ENCODE measurements around the gene AGPS.
"Not testable (repeated sequence)": the region's sequence is repeated elsewhere in the genome, so short reads cannot be mapped to it uniquely, and the experiment has no call there.

AGPS gene

DNA sequence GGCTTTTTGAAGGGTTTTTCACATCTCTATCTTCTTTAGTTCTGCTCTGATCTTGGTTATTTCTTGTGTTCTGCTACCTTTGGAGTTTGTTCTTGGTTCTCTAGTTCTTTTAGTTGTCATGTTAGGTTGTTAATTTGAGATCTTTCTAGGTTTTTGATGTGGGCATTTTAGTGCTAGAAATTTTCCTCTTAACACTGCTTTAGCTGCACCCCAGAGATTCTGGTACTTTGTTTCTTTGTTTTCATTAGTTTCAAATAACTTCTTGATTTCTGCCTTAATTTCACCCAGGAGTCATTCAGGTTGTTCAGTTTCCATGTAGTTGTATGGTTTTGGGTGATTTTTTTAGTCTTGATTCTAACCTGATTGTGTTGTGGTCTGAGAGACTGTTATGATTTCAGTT, 34.7 kb downstream of the AGPS start:
- H3K9me3 ChIP-seq (ENCODE audit: control insufficient read depth, insufficient read depth, low read length), result peaks cover 10% of the 10 kb centered on the region; the same call in 1 of the 2 replicates
- peaks cover 48% of the 10 kb centered on the region for H3K79me2 ChIP-seq (ENCODE audit: control insufficient read depth, low read length)
- H3F3A ChIP-seq (ENCODE audit: control insufficient read depth, insufficient read depth), result no peaks in the 10 kb centered on the region
- no peaks in the 10 kb centered on the region for H3K9me2 ChIP-seq (replicated peaks; ENCODE audit: control insufficient read depth, low read length)
- TF ChIP-seq, protein P1, sequence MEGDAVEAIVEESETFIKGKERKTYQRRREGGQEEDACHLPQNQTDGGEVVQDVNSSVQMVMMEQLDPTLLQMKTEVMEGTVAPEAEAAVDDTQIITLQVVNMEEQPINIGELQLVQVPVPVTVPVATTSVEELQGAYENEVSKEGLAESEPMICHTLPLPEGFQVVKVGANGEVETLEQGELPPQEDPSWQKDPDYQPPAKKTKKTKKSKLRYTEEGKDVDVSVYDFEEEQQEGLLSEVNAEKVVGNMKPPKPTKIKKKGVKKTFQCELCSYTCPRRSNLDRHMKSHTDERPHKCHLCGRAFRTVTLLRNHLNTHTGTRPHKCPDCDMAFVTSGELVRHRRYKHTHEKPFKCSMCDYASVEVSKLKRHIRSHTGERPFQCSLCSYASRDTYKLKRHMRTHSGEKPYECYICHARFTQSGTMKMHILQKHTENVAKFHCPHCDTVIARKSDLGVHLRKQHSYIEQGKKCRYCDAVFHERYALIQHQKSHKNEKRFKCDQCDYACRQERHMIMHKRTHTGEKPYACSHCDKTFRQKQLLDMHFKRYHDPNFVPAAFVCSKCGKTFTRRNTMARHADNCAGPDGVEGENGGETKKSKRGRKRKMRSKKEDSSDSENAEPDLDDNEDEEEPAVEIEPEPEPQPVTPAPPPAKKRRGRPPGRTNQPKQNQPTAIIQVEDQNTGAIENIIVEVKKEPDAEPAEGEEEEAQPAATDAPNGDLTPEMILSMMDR (IDR thresholded peaks at IDR 0.05; ENCODE audit: low read depth, low read length, poor library complexity, severe bottlenecking), result no peak
- no peak for TF ChIP-seq EZH2phosphoT487 (IDR thresholded peaks at IDR 0.05; ENCODE audit: borderline replicate concordance, low read length)
- no peak overlapping the region for H3K4me2 ChIP-seq (ENCODE audit: low read length)
- H3K27ac ChIP-seq (ENCODE audit: low read depth, low read length), result no peak overlapping the region
- no peaks in the 10 kb centered on the region for H3K4me1 ChIP-seq (ENCODE audit: control insufficient read depth, low read length)
- no peaks in the 10 kb centered on the region for H3K27me3 ChIP-seq (ENCODE audit: control insufficient read depth, low read length)
- H4K20me1 ChIP-seq (ENCODE audit: control insufficient read depth, insufficient read depth, low read depth, low read length), result no peaks in the 10 kb centered on the region
- H3K4me3 ChIP-seq (ENCODE audit: low read length), result no peak overlapping the region
- H3K36me3 ChIP-seq (ENCODE audit: control insufficient read depth, low read length), result peaks cover 9% of the 10 kb centered on the region

DNA sequence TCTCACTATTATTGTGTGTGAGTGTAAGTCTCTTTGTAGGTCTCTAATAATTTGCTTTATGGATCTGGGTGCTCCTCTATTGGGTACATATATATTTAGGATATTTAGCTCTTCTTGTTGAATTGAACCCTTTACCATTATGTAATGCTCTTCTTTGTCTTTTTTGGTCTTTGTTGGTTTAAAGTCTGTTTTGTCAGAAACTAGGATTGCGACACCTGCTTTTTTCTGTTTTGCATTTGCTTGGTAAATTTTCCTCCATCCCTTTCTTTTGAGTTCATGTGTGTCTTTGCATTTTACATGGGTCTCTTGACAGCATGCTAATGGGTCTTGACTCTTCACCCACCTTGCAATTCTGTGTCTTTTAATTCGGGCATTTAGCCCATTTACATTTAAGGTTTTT, 35.4 kb downstream of the AGPS start:
- H4K20me1 ChIP-seq (ENCODE audit: control insufficient read depth, insufficient read depth, low read depth, low read length); H3F3A ChIP-seq (ENCODE audit: control insufficient read depth, insufficient read depth); H3K9me2 ChIP-seq (replicated peaks; ENCODE audit: control insufficient read depth, low read length); H3K4me2 ChIP-seq (ENCODE audit: low read length); H3K4me3 ChIP-seq (ENCODE audit: low read length); H3K4me1 ChIP-seq (ENCODE audit: control insufficient read depth, low read length); H3K27ac ChIP-seq (ENCODE audit: low read depth, low read length); H3K27me3 ChIP-seq (ENCODE audit: control insufficient read depth, low read length); H3K36me3 ChIP-seq (ENCODE audit: control insufficient read depth, low read length): not testable (repeated sequence)
- Histone ChIP-seq H3K79me2 (ENCODE audit: control insufficient read depth, low read length) (peaks cover 48% of the 10 kb centered on the region), H3K9me3 (ENCODE audit: control insufficient read depth, insufficient read depth, low read length) (peaks cover 10% of the 10 kb centered on the region; the same call in 1 of the 2 replicates)

DNA sequence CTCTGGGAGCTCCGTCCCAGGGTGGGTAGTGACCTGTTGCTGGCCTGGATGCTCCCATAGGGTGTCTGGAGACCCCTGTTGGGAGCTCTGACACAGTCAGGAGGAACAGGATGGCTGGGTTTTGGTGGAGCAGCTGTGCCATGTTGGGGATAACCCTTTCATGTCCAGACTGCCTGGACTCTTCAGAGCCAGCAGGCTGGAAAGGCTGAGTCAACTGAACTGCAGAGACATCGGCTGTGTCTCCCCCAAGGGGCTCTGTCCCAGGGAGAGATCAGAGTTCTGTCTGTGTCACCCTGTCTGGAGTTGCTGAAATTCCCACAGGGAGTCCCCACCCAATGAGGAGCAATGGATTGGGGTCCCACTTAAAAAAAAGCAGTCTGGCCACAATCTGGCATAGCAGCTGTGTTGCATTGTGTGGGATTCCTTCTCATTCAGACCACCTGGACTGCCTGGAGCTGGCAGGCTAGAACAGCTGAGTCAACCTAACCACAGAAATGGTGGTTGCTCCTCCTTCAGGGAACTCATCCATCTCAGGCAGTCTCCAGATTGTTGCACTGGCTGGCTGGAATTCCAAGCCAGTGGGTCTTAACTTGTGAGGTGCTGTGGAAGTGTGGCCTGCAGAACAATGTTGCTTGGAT, 37.2 kb downstream of the AGPS start:
- Histone ChIP-seq H3K79me2 (ENCODE audit: control insufficient read depth, low read length) (peaks cover 44% of the 10 kb centered on the region), H3K27ac (ENCODE audit: low read depth, low read length) (no peak overlapping the region), H3K4me1 (ENCODE audit: control insufficient read depth, low read length) (no peaks in the 10 kb centered on the region), H3K4me2 (ENCODE audit: low read length) (no peak overlapping the region), H4K20me1 (ENCODE audit: control insufficient read depth, insufficient read depth, low read depth, low read length) (no peaks in the 10 kb centered on the region), H3K27me3 (ENCODE audit: control insufficient read depth, low read length) (no peaks in the 10 kb centered on the region), H3K36me3 (ENCODE audit: control insufficient read depth, low read length) (peaks cover 9% of the 10 kb centered on the region), H3K9me2 (replicated peaks; ENCODE audit: control insufficient read depth, low read length) (no peaks in the 10 kb centered on the region), H3F3A (ENCODE audit: control insufficient read depth, insufficient read depth) (no peaks in the 10 kb centered on the region), H3K4me3 (ENCODE audit: low read length) (no peak overlapping the region), H3K9me3 (ENCODE audit: control insufficient read depth, insufficient read depth, low read length) (peaks cover 10% of the 10 kb centered on the region; the same call in 1 of the 2 replicates)
- TF ChIP-seq, protein P1 (IDR thresholded peaks at IDR 0.05; ENCODE audit: low read depth, low read length, poor library complexity, severe bottlenecking), result no peak
- TF ChIP-seq EZH2phosphoT487 (IDR thresholded peaks at IDR 0.05; ENCODE audit: borderline replicate concordance, low read length), result no peak

DNA sequence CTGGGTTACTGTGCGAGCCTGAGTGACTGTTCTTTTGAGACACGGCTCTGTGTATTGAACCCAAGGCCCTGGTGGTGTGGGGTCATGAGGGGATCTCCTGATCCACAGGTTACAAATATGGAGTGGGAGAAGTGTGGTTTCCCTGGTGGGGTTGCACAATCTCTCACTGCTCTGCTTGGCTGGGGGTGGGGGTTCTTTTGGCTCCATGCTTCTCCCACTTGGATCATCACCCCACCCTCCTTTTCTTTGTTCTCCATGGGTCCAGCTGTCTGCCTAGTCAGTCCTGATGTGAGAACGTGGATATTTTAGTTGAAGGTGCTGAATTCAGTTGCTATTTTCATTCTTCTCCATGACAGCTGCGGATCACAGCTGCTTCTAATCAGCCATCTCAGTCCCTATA, 37.8 kb downstream of the AGPS start:
- Histone ChIP-seq H3K9me3 (ENCODE audit: control insufficient read depth, insufficient read depth, low read length) (peaks cover 10% of the 10 kb centered on the region; the same call in 1 of the 2 replicates), H4K20me1 (ENCODE audit: control insufficient read depth, insufficient read depth, low read depth, low read length) (no peaks in the 10 kb centered on the region), H3K79me2 (ENCODE audit: control insufficient read depth, low read length) (peaks cover 44% of the 10 kb centered on the region), H3K4me3 (ENCODE audit: low read length) (no peak overlapping the region), H3K27me3 (ENCODE audit: control insufficient read depth, low read length) (no peaks in the 10 kb centered on the region), H3K27ac (ENCODE audit: low read depth, low read length) (no peak overlapping the region), H3K9me2 (replicated peaks; ENCODE audit: control insufficient read depth, low read length) (no peaks in the 10 kb centered on the region), H3K4me2 (ENCODE audit: low read length) (no peak overlapping the region), H3K4me1 (ENCODE audit: control insufficient read depth, low read length) (no peaks in the 10 kb centered on the region), H3K36me3 (ENCODE audit: control insufficient read depth, low read length) (peaks cover 9% of the 10 kb centered on the region), H3F3A (ENCODE audit: control insufficient read depth, insufficient read depth) (no peaks in the 10 kb centered on the region)
- TF ChIP-seq EZH2phosphoT487 (IDR thresholded peaks at IDR 0.05; ENCODE audit: borderline replicate concordance, low read length), result no peak
- TF ChIP-seq, protein P1 (IDR thresholded peaks at IDR 0.05; ENCODE audit: low read depth, low read length, poor library complexity, severe bottlenecking), result no peak

DNA sequence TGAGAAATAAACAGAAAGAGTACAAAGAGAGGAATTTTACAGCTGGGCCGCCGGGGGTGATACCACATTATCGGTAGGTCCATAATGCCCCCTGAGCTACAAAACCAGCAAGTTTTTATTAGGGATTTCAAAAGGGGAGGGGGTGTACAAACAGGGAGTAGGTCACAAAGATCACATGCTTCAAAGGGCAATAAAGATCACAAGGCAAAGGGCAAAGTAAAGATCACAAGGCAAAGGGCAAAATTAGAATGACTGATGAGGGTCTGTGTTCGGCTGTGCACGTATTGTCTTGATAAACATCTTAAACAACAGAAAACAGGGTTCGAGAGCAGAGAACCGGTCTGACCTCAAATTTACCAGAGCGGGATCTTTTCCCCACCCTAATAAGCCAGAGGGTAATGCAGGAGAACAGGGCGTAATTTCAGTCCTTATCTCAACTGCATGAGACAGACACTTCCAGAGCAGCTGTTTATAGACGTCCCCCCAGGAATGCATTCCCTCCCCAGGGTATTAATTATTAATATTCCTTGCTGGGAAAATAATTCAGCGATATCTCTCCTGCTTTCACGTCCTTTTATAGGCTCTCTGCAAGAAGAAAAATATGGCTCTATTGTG, 38.6 kb downstream of the AGPS start:
- H3F3A ChIP-seq (ENCODE audit: control insufficient read depth, insufficient read depth); H4K20me1 ChIP-seq (ENCODE audit: control insufficient read depth, insufficient read depth, low read depth, low read length); H3K36me3 ChIP-seq (ENCODE audit: control insufficient read depth, low read length); H3K27me3 ChIP-seq (ENCODE audit: control insufficient read depth, low read length); H3K27ac ChIP-seq (ENCODE audit: low read depth, low read length); H3K9me2 ChIP-seq (replicated peaks; ENCODE audit: control insufficient read depth, low read length); H3K4me1 ChIP-seq (ENCODE audit: control insufficient read depth, low read length); H3K4me3 ChIP-seq (ENCODE audit: low read length); H3K4me2 ChIP-seq (ENCODE audit: low read length): not testable (repeated sequence)
- peaks cover 10% of the 10 kb centered on the region; the same call in 1 of the 2 replicates for H3K9me3 ChIP-seq (ENCODE audit: control insufficient read depth, insufficient read depth, low read length)
- peaks cover 40% of the 10 kb centered on the region for H3K79me2 ChIP-seq (ENCODE audit: control insufficient read depth, low read length)
